Neural cell (in vitro differentiated cells): Measurements from ENCODE around the gene SLK.

ENCODE experiments used
- CTCF ChIP-seq: fragments of 450-650 bp; IDR thresholded peaks from 2 replicates; pipeline ENCODE4 v1.5.1; 2014; ENCODE audit warnings: antibody characterized with exemption, mild to moderate bottlenecking, moderate library complexity; ENCODE audit not compliant: poor library complexity, severe bottlenecking
- EP300 ChIP-seq: fragments of 450-650 bp; conservative IDR thresholded peaks from 2 replicates; pipeline ENCODE4 v1.6.1; 2014; ENCODE audit warnings: antibody characterized with exemption, mild to moderate bottlenecking, moderate library complexity; ENCODE audit not compliant: poor library complexity, severe bottlenecking
- EZH2 ChIP-seq: fragments of 200-600, 300-800 bp; shearing (Covaris generic), sonication (generic); IDR thresholded peaks from 2 replicates; pipeline ENCODE4 v1.6.1; 2014; ENCODE audit warnings: antibody characterized with exemption, low read length, borderline replicate concordance, mild to moderate bottlenecking; ENCODE audit not compliant: insufficient read depth, poor library complexity, severe bottlenecking
- MXI1 ChIP-seq: fragments of 450-650 bp; conservative IDR thresholded peaks from 2 replicates; pipeline ENCODE4 v1.6.1; 2014; ENCODE audit warnings: antibody characterized with exemption, mild to moderate bottlenecking; ENCODE audit not compliant: poor library complexity, severe bottlenecking
- POLR2AphosphoS5 ChIP-seq: IDR thresholded peaks from 2 replicates; pipeline ENCODE4 v1.6.1; 2012
- RAD21 ChIP-seq: fragments of 450-650 bp; conservative IDR thresholded peaks from 2 replicates; pipeline ENCODE4 v1.6.1; 2014; ENCODE audit warnings: antibody characterized with exemption, mild to moderate bottlenecking, moderate library complexity
- REST ChIP-seq: IDR thresholded peaks from 2 replicates; pipeline ENCODE4 v1.6.1; 2012; ENCODE audit warnings: borderline replicate concordance
- TAF1 ChIP-seq: IDR thresholded peaks from 2 replicates; pipeline ENCODE4 v1.6.1; 2012; ENCODE audit warnings: low read depth

GRCh38 chr10:103917302-103918052, 49.5 kb upstream of the SLK start:
- no peak for TF ChIP-seq TAF1
- no peak for TF ChIP-seq CTCF
- no peak for TF ChIP-seq EZH2
- peak; percentile 26 for TF ChIP-seq RAD21
- peak; percentile 88 for TF ChIP-seq MXI1
- TF ChIP-seq POLR2AphosphoS5: no peak
- TF ChIP-seq REST: no peak
- no peak for TF ChIP-seq EP300
